Measurements from ENCODE around the gene APBA2.

GRCh38 chr15:28921336-28921735 is 35.6 kb downstream of the APBA2 start:
- TF ChIP-seq, protein P1, sequence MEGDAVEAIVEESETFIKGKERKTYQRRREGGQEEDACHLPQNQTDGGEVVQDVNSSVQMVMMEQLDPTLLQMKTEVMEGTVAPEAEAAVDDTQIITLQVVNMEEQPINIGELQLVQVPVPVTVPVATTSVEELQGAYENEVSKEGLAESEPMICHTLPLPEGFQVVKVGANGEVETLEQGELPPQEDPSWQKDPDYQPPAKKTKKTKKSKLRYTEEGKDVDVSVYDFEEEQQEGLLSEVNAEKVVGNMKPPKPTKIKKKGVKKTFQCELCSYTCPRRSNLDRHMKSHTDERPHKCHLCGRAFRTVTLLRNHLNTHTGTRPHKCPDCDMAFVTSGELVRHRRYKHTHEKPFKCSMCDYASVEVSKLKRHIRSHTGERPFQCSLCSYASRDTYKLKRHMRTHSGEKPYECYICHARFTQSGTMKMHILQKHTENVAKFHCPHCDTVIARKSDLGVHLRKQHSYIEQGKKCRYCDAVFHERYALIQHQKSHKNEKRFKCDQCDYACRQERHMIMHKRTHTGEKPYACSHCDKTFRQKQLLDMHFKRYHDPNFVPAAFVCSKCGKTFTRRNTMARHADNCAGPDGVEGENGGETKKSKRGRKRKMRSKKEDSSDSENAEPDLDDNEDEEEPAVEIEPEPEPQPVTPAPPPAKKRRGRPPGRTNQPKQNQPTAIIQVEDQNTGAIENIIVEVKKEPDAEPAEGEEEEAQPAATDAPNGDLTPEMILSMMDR (IDR thresholded peaks at IDR 0.05) = no peak
- TF ChIP-seq POLR2A (IDR thresholded peaks at IDR 0.05) (no peak), EP300 (IDR thresholded peaks at IDR 0.05) (no peak), POLR2AphosphoS5 (IDR thresholded peaks at IDR 0.05) (no peak)

All from upper lobe of left lung (tissue), 4 donors.